AG09319 (cell line): ENCODE measurements around the gene GLCCI1.

Experiments used
- DNase-seq: peaks from one replicate; pipeline ENCODE4 v3.0.0-alpha.2; 2010; ENCODE audit warnings: low read depth; ENCODE audit errors: extremely low read depth
- TF ChIP-seq, protein P1 (sequence below): IDR thresholded peaks from 2 replicates; pipeline ENCODE4 v1.5.1; 2011; ENCODE audit warnings: low read depth, mild to moderate bottlenecking, inconsistent platforms, low read length, moderate library complexity

The GLCCI1 gene

GRCh38 chr7:7968544-7969305 is at the start of gene GLCCI1:
Gene GLCCI1, plus strand, starts transcription at chr7:7968796. Its CDS starts 555 bp downstream, at chr7:7969351.
- peak; percentile 85 for DNase-seq
- TF ChIP-seq, protein P1, sequence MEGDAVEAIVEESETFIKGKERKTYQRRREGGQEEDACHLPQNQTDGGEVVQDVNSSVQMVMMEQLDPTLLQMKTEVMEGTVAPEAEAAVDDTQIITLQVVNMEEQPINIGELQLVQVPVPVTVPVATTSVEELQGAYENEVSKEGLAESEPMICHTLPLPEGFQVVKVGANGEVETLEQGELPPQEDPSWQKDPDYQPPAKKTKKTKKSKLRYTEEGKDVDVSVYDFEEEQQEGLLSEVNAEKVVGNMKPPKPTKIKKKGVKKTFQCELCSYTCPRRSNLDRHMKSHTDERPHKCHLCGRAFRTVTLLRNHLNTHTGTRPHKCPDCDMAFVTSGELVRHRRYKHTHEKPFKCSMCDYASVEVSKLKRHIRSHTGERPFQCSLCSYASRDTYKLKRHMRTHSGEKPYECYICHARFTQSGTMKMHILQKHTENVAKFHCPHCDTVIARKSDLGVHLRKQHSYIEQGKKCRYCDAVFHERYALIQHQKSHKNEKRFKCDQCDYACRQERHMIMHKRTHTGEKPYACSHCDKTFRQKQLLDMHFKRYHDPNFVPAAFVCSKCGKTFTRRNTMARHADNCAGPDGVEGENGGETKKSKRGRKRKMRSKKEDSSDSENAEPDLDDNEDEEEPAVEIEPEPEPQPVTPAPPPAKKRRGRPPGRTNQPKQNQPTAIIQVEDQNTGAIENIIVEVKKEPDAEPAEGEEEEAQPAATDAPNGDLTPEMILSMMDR: no peak

- no peak for DNase-seq
- TF ChIP-seq, protein P1: no peak
Measured at GRCh38 chr7:7919449-7919945, 49.1 kb upstream of the GLCCI1 start.

- DNase-seq: no peak
- TF ChIP-seq, protein P1: no peak
Measured at GRCh38 chr7:7920056-7920455, 48.5 kb upstream of the GLCCI1 start.

DNA sequence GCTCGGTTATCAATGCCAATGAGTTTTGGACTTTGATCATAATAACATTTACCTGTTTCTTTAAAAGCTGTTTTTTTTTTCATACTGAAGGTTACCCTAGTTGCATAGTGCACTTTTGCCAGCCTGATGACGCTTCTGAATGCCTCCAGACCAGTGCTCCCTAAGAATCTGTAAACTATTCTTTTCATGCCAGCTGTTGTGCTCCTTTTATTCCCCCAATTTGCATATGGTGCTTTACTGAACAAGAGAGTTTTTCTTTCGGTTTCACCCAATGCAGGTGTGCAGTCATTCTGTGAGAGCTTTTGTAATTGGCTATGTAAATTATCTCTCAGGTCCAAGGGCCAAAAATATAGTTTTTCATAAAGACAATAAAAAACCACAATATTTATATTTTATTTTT is 48.1 kb upstream of the GLCCI1 start:
- no peak for DNase-seq
- TF ChIP-seq, protein P1: no peak

- no peak for DNase-seq
Measured at GRCh38 chr7:7921830-7922229, 46.8 kb upstream of the GLCCI1 start.

DNA sequence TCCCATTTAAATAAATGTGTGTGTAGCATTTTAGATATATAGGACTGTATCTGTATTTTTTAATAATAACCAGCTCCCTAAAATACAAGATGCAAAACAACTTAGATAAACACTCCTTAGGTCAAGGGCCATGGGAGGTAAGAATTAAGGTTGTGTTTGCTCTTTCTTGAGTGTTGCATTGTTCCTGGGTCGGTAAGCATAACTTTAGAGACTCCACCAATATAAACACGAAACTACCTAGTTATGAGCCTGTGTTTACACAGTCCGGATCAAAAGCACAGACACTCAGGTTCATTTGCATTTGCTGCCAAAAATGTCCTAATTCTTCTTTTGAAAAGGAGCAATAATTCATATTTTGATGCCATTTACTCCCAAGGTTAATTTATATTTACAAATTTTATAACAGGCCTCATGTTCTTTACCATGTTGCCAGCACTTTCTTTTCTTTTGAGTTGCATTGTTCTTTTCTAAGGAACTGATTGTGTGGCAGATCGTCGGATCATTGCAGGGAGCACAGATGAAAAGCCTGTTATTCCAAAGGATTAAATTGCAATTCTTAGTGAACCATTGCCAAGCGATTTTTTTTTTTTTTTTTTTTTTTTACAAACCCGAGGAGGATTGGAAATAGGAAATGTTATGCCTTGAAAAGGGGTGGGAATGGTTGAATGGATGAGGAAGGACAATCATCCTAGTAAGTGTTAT is 45.8 kb upstream of the GLCCI1 start:
- DNase-seq: no peak
- TF ChIP-seq, protein P1: no peak

More at GRCh38 chr7:7921830-7922229, 46.8 kb upstream of the GLCCI1 start:
- TF ChIP-seq, protein P1: no peak

GRCh38 chr7:7923818-7924217 is 44.8 kb upstream of the GLCCI1 start:
- TF ChIP-seq, protein P1: no peak
- no peak for DNase-seq
